ENCODE data around the gene PPP2R1B.

The PPP2R1B gene

GRCh38 chr11:111698852-111699559, 67.2 kb downstream of the PPP2R1B start:
- H3K4me3 Mint-ChIP-seq, result no peak overlapping the region
- peaks cover under 1% of the 10 kb centered on the region for H3K27me3 Mint-ChIP-seq (ENCODE audit: low read depth, poor library complexity)
- TF ChIP-seq CTCF (IDR thresholded peaks at IDR 0.05), result no peak
- no peaks in the 10 kb centered on the region for H3K9me3 Mint-ChIP-seq
- H3K36me3 Mint-ChIP-seq (ENCODE audit: low read depth), result peaks cover 4% of the 10 kb centered on the region
- DNase-seq, result no peak
- H3K4me1 Mint-ChIP-seq, result peaks cover 12% of the 10 kb centered on the region
- no peak overlapping the region for H3K27ac Mint-ChIP-seq

- no peaks in the 10 kb centered on the region for H3K9me3 Mint-ChIP-seq
- H3K4me3 Mint-ChIP-seq, result no peak overlapping the region
- no peak overlapping the region for H3K27ac Mint-ChIP-seq
- H3K4me1 Mint-ChIP-seq, result peaks cover 12% of the 10 kb centered on the region
- no peaks in the 10 kb centered on the region for H3K27me3 Mint-ChIP-seq (ENCODE audit: low read depth, poor library complexity)
- TF ChIP-seq CTCF (IDR thresholded peaks at IDR 0.05), result no peak
- no peak for DNase-seq
- peaks cover 4% of the 10 kb centered on the region for H3K36me3 Mint-ChIP-seq (ENCODE audit: low read depth)
Measured at GRCh38 chr11:111697933-111698371, 68.2 kb downstream of the PPP2R1B start.

- no peaks in the 10 kb centered on the region for H3K9me3 Mint-ChIP-seq
- no peak overlapping the region for H3K4me3 Mint-ChIP-seq
- H3K27me3 Mint-ChIP-seq (ENCODE audit: low read depth, poor library complexity), result no peaks in the 10 kb centered on the region
- peaks cover 12% of the 10 kb centered on the region for H3K4me1 Mint-ChIP-seq
- DNase-seq, result no peak
- H3K27ac Mint-ChIP-seq, result no peak overlapping the region
- TF ChIP-seq CTCF (IDR thresholded peaks at IDR 0.05), result no peak
- peaks cover 4% of the 10 kb centered on the region for H3K36me3 Mint-ChIP-seq (ENCODE audit: low read depth)
Measured at GRCh38 chr11:111696556-111696955, 69.6 kb downstream of the PPP2R1B start.

GRCh38 chr11:111694851-111695250, 71.3 kb downstream of the PPP2R1B start:
- H3K4me1 Mint-ChIP-seq, result peaks cover 12% of the 10 kb centered on the region
- no peak for TF ChIP-seq CTCF (IDR thresholded peaks at IDR 0.05)
- H3K27me3 Mint-ChIP-seq (ENCODE audit: low read depth, poor library complexity), result no peaks in the 10 kb centered on the region
- no peak overlapping the region for H3K4me3 Mint-ChIP-seq
- no peak overlapping the region for H3K27ac Mint-ChIP-seq
- DNase-seq, result peak; percentile 12
- no peaks in the 10 kb centered on the region for H3K9me3 Mint-ChIP-seq
- H3K36me3 Mint-ChIP-seq (ENCODE audit: low read depth), result peaks cover 4% of the 10 kb centered on the region

GRCh38 chr11:111693224-111693937, 72.8 kb downstream of the PPP2R1B start:
- Mint-ChIP-seq H3K4me3 (no peak overlapping the region), H3K27me3 (ENCODE audit: low read depth, poor library complexity) (no peaks in the 10 kb centered on the region), H3K27ac (no peak overlapping the region), H3K36me3 (ENCODE audit: low read depth) (peaks cover 15% of the 10 kb centered on the region), H3K9me3 (no peaks in the 10 kb centered on the region), H3K4me1 (peaks cover 12% of the 10 kb centered on the region)
- TF ChIP-seq CTCF (IDR thresholded peaks at IDR 0.05), result no peak
- no peak for DNase-seq

All from nephron progenitor cell (in vitro differentiated cells).